GM19193 (cell line): ENCODE results near the gene USP40.

Experiments used
- POLR2A ChIP-seq: IDR thresholded peaks from 4 replicates; pipeline ENCODE4 v1.6.1; 2011; ENCODE audit not compliant: insufficient read depth, insufficient read length; ENCODE audit errors: extremely low read depth

Gene USP40

GRCh38 chr2:233471291-233472035 is 95.1 kb downstream of the USP40 start:
- no peak for TF ChIP-seq POLR2A

DNA sequence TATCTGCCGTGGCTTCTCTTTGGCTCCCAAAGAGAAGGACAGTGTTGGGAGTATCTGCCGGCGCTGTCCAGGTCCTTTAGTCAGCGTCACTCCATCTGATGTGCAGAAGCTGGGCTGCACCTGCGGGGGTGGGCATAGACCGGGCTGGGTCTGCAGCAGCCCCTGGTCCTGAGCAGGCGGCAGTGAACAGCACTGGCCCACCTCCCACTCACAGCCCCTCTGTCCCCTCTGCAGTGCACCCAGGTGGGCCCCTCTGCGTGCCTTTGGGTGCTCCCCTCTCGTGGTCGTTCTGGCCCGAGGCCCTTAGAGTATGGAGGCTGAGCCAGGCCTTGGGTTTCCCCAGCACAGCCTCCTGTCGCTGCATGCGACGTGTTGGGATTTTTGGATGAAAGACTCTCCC is 95.7 kb downstream of the USP40 start:
- no peak for TF ChIP-seq POLR2A

GRCh38 chr2:233470011-233470687 is 96.4 kb downstream of the USP40 start:
- TF ChIP-seq POLR2A: no peak

GRCh38 chr2:233469261-233470010 is 97.1 kb downstream of the USP40 start:
- TF ChIP-seq POLR2A: no peak

DNA sequence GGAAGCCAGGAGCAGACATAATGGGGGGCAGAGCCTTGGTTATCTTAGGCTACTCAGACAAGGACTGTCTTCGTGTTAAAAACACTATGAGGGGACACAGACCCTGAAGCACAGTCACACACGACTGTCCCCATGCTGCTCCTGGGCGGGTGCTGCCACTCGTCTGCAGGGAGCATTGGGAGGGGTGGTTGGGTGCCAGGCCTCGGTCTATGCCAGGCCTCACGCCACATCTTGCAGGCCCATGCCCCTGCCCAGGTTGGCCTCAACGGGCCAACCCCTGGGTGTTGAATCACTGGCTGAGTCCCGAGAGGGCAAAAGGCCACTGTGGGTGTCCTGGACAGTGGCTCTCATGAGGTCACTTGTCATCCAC is 97.9 kb downstream of the USP40 start:
- no peak for TF ChIP-seq POLR2A

DNA sequence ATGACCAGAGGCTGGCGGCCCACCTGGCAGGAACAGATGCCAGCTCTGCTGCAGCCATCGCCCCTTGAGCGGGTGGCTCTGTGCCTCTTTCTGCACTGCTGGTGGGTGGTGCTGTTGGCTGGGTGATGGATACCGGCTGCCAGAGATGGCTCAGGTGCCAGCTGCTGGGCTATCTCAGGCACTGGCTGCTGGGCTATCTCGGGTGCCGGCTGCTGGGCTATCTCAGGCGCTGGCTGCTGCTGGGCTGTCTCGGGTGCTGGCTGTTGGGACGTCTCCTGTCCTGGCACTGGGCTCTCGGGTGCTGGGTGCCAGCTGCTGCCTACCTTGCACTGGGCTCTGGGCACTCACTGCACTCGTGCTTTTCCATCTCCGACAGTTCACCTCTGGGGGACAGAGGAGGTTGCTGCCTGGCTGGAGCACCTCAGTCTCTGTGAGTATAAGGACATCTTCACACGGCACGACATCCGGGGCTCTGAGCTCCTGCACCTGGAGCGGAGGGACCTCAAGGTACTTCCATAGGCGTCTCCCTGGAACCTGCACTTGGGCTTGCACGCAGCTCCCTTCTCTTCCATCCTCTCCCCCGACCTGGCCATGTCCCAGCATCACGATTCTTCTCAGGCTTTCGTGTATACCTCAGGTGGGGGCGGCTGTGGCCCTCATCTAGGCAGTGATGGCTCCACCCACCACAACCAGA is 98.4 kb downstream of the USP40 start:
- no peak for TF ChIP-seq POLR2A

DNA sequence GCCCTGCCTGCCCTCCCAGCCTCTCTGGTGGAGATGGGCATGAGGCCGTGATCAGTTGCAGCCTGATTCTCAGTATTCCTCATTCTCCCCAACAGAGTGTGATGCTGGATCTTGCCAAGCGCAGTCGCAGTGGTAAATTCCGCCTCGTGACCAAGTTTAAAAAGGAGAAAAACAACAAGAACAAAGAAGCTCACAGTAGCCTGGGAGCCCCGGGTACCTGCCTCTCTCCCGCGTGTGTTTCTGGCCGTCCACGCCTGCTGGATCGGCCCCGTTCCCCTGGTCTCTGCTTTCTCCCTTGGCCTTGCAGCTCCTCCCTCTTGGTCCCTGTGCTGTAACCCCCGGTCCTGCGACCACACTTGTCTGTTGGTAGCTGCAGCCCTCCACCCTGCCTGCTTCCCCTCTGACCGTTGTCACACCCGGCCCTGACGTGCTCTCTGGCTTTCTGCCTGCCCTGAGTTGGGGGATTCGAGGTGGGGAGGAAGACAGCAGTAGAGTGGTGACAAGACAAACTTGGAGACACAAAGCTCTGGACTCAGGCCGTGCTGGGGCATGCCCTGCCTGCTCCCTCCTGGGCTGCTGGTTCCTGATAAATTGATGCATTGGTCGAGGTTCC is 99.5 kb downstream of the USP40 start:
- no peak for TF ChIP-seq POLR2A

GRCh38 chr2:233464531-233465240 is 101.9 kb downstream of the USP40 start:
- TF ChIP-seq POLR2A: no peak

DNA sequence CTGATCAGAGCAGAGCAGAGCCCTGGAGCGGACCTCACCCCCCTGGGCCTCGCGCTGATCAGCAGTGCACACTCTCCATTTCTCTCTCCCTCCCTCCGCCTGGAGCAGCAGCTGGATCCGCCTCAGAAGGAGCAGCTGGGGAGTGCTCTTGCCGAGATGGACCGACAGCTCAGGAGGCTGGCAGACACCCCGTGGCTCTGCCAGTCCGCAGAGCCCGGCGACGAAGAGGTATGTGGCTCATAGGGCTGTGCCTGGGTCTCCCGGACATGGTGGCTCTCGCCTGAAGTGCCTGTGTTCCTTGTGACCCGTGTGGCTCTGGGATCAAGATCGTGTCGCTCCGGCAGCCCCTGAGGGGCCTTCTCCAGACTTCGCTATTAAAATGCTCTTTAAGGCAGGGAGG is 102.5 kb downstream of the USP40 start:
- no peak for TF ChIP-seq POLR2A

- no peak for TF ChIP-seq POLR2A
Observed at GRCh38 chr2:233463586-233463985, 103.0 kb downstream of the USP40 start.

DNA sequence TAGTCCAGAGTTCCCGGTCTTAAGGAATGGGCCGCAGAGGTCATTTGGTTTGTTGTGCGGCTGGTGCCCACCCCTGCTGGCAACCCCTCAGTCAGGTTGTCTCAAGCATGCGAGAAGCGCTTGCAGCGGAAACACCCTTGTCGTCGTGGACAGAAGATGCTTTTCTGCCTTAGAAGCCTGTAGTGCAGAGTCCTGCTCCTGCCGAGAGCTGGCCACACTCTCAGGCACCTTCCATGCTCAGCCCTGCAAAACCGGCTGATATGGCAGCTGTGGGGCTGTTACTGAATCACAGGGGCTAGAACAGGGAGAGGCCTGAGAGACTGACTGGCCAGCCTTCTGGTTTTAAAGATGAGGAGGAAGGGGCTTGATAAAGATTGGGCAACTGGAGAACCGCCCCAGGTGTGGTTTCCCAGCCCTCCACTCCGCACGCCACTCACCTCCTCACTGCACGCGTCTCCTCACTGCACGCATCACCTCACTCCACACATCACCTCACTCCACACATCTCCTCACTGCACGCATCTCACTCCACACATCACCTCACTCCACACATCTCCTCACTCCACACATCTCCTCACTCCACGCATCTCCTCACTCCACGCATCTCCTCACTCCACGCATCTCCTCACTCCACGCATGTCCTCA is 103.6 kb downstream of the USP40 start:
- TF ChIP-seq POLR2A: no peak

GRCh38 chr2:233462202-233462785 is 104.3 kb downstream of the USP40 start:
- TF ChIP-seq POLR2A: no peak

DNA sequence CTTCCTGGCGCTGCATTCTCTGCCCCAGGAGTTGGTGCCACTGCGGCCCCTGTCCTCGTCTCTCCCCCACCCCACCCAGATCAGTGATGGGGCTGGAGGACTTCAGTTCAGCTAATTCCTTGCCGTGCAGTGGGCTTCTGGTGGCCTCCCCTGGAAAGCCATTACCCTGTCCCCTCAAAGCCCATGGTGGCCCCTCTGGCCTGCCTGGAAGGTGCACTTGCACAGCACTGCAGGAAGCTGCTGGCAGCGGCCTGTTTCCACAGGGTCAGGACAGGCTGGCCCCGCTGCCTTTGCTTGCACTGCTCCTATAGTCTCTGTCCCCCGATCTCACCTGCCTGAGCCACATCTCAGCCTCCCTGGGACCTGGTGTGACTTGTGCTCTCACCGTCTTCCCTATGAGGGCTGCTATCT is 105.1 kb downstream of the USP40 start:
- no peak for TF ChIP-seq POLR2A

DNA sequence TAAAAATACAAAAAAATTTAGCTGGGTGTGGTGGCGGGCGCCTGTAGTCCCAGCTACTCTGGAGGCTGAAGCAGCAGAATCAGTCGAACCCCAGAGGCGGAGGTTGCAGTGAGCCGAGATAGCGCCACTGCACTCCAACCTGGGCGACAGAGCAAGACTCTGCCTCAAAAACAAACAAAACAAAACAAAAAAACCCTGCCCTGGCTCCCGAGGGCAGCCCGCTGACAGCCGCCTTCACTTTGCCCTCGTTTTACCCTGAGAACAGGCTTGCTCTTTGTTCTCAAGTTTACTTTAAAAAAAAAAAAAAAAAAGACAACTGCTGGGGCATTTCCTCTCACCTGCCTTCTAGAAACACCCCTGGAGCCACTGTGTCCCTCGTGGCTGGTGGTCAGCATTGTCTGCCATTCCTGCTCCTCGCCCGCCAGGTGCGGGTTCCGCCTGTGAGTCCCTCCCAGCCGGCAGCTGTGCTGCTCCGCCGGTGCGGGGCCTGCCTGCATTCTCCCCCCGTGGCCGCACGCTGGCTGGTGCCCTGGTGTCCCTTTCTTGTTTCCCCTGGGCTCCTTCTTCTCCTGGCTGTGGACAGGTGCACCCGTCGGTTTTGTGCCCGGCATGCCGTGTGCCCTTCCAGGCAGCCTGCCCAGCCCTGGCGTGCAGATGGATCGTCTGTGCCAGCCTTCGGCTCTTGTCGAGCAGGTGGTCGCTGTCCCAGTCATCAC is 105.7 kb downstream of the USP40 start:
- TF ChIP-seq POLR2A: no peak
